HL-60/S4 (cell line): Measurements from ENCODE around the gene CORT.
"Not testable (repeated sequence)": the region's sequence is repeated elsewhere in the genome, so short reads cannot be mapped to it uniquely, and the experiment has no call there.

Source experiments
- in situ Hi-C: fragments of 300-500 bp; cut with MboI; formaldehyde crosslinking; loops from 2 replicates; pipeline ENCODE4 v1.14.3; 2022; ENCODE audit warnings: low sequenced_read_pairs

The CORT gene

DNA sequence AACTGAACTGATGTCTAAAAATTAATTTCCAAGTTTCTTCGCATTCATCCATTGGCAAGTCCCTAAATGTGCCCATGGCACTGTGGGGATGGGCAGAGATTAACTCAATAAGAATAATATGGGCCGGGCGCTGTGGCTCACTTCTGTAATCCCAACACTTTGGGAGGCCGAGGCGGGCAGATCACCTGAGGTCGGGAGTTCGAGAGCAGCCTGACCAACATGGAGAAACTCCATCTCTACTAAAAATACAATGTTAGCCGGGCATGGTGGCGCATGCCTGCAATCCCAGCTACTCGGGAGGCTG lies 24.4 kb downstream of the CORT start:
- in situ Hi-C loops: not testable (repeated sequence)

- in situ Hi-C loops: no loop called here
Measured at GRCh38 chr1:10474613-10475507, 25.0 kb downstream of the CORT start, which contains the start of gene PEX14. PEX14 (plus strand) TSS chr1:10474950; CDS start chr1:10474967, 17 bp downstream.

GRCh38 chr1:10475510-10475909 lies 25.7 kb downstream of the CORT start:
- in situ Hi-C loops: no loop called here

- in situ Hi-C loops: no loop called here
Measured at GRCh38 chr1:10479296-10479695, 29.5 kb downstream of the CORT start.

DNA sequence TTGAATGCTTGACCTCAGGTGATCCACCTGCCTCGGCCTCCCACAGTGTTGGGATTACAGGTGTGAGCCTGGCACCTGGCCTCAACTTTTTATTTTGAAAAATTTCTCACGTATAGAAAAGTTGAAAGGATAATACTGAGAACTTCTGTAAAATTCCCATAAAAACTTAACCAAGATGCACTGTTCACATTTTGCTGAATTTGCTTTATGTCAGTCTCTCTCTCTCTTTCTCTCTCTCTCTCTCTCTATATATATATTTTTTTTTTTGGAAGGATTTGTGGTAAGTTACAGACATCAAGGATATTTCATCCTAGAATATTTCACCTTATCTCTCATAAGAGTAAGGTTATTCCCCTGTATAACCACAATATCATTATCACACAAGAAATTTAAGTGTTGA lies 30.8 kb downstream of the CORT start:
- in situ Hi-C loops: no loop called here

DNA sequence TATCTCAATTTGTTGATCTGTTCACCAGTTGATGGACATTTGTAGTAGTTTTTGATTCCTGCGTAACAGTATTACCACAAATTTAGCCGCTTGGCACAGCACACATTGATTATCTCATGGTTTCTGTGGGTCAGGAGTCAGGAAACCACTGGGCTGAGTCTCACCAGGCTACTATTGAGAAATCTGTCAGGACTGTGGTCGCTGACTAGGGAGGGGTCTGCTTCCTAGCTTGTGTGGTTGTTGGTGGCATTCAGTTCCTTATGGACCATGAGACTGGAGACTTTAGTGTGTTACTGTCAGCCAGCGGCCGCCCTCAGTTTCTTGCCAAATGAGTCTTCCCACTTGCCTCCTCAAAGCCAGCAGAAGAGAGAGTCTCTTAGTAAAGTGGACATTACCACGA lies 34.7 kb downstream of the CORT start:
- in situ Hi-C loops: no loop called here

DNA sequence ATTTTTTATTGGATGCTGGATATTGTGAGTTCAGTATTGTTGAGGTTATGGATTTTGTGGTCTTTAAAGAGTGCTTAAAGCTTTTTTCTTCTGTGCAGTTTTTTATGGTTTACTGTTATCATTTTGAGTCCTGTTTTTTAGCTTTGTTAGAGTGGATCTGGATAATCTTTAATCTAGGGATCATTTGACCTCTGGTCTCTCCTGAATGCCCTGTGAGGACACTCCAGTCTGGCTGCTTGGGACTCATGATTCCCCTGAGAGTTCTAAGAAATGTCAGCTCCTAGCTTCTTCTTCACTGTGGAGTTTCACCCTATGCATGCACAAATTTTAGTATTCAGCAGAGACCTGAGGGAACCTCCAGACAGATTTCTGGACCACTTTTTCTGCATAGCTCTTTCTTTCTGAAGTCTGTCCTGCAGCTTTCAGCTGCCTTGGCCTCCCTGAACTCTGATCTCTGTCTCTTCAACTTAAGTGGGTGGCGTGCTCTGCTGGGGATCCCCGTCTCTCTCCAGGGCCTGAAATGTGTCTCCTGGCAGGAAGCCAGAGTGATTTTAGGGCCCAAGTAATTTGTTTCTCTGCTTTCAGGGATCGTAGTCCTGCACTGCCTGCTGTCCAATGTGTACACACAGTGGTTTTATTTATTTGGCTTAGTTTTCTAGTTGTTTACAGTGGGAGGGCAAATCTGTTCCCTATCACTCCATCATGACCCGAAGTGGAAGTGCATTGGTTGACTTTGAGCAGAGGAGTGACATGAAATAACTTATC lies 39.6 kb downstream of the CORT start:
- in situ Hi-C loops: no loop called here

DNA sequence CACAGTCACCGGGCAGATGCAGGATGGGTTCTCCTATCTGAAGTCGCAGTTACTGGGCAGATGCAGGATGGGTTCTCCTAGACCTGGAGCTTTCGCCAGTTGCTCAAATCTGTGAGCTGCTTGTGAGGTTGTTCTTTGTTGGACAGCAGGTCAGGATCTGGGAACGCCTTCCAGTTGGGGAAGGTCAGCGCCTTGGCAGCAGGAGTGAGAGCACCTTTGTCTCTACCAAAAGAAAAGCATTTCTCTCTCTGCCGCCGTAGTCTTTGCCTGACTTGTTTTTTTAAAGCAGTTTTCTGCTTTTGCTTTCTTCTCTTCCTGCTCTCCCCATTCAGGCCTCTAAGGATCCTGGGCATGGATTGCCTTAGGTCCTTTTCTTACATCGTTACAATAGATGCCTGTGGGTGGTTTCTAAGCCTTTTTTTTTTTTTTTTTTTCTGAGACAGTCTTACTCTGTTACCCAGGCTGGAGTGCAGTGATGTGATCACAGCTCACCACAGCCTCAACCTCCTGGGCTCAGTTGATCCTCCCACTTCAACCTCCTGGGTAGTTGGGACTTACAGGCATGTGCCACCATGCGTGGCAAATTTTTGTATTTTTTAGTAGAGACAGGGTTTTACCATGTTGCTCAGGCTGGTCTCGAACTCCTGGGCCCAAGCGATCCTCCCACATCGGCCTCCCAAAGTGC lies 40.6 kb downstream of the CORT start:
- in situ Hi-C loops: no loop called here

- in situ Hi-C loops: no loop called here
Measured at GRCh38 chr1:10494418-10494753, 44.6 kb downstream of the CORT start.

GRCh38 chr1:10494754-10495474 lies 45.1 kb downstream of the CORT start:
- in situ Hi-C loops: no loop called here

DNA sequence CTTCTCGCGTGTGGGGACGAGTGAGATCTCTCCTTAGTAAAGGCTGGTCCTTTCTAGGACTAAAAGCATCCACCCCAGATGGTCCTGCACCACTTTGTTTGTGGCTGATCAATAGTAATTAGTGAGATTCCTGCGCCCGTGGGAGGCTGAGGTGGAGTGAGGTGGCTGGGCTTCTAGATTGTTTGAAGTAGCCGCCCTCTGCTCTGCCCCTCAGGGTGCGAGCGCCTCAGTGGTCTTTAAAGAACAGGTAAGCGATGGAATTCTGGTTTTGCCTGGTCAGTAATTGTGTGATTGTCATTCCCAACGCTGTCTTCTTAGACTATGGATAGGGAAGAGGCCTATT lies 45.6 kb downstream of the CORT start:
- in situ Hi-C loops: no loop called here

DNA sequence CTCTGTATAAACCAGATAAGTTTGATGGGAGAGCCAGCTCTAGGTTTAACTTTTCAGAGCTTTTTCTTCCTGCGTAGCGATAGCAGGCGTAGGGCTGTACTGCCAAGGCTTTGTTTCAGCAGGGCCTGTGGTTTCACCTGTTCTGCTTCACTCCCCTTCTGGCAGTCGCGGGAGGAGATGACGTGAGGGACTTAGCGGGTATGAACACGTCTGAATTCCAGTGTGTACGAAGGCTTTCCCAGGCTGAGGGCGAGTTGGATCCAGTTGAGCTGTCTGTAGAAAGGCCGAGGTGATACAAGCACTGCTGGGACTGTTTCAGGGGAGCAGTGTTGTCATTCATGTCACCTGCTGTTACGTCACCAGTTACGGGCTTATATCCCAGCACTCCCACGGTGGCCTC lies 46.1 kb downstream of the CORT start:
- in situ Hi-C loops: no loop called here

GRCh38 chr1:10497109-10497508 lies 47.3 kb downstream of the CORT start:
- in situ Hi-C loops: no loop called here

- in situ Hi-C loops: no loop called here
Measured at GRCh38 chr1:10498231-10498630, 48.4 kb downstream of the CORT start.
